T1000 (cell line): ENCODE measurements around the gene YWHAB.

Experiments
- DNase-seq: peaks from one replicate; lab custom pipeline; 2025; ENCODE audit warnings: mixed read lengths; lab: John Stamatoyannopoulos, UW

Gene YWHAB

GRCh38 chr20:44952731-44953130 lies 67.2 kb downstream of the YWHAB start:
- no peak for DNase-seq

- DNase-seq = no peak
These were observed 68.7 kb downstream of the YWHAB start for GRCh38 chr20:44954211-44954610.

- no peak for DNase-seq
These were observed 69.8 kb downstream of the YWHAB start for GRCh38 chr20:44955270-44955669.

- no peak for DNase-seq
These were observed 70.9 kb downstream of the YWHAB start for GRCh38 chr20:44956410-44956809.
